ENCODE data around the gene RBMS3.

The RBMS3 gene

DNA sequence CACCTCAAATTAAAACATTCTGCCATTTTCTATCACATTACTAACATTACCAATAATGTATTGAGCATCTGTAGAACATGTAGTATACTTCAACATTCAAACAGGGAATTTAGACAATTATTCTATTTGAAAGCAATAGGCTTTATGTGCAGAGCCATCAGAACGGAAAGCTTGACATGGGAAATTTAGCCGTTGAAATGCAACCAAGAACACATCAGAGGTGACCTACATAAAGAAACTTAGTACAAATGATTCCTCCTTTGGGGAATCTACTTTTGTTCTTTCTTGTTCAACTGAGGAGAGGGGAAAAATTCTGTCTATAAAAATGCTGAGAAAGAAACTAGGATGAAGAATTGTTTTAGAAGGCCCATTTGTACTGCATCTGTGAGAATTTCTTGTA is 38.6 kb upstream of the RBMS3 start:
- ChIA-PET CTCF (no interaction called here), POLR2A (no interaction called here)
- Histone ChIP-seq H3K27ac (ENCODE audit: insufficient read depth in 1 of 2, low read depth in 1 of 2, low read length in 2 of 2, poor library complexity in 1 of 2, severe bottlenecking in 2 of 2) (no peak overlapping the region), H3K9me3 (ENCODE audit: control extremely low read depth in 1 of 5, control insufficient read depth in 4 of 5, insufficient read depth in 2 of 5, low read depth in 1 of 5, low read length in 4 of 5) (peaks cover 0 to 2% (median 0%) of the 10 kb centered on the region in 5 experiments), H3K36me3 (ENCODE audit: control insufficient read depth in 4 of 4, insufficient read depth in 4 of 4, low read length in 3 of 4) (no peaks in the 10 kb centered on the region), H3K4me1 (ENCODE audit: control extremely low read depth in 1 of 4, control insufficient read depth in 4 of 4, insufficient read depth in 4 of 4, low read length in 3 of 4) (peaks cover 0 to 5% (median 0%) of the 10 kb centered on the region in 4 experiments), H3K4me3 (ENCODE audit: control insufficient read depth in 1 of 7, extremely low read depth in 1 of 7, insufficient read depth in 4 of 7, low read depth in 2 of 7, low read length in 6 of 7) (no peak overlapping the region), H3K27me3 (replicated peaks in 2 of 5; ENCODE audit: control insufficient read depth in 4 of 5, insufficient read depth in 5 of 5, low read length in 4 of 5) (no peaks in the 10 kb centered on the region)
- DNase-seq = no peak
- WGBS (ENCODE audit: insufficient coverage) = 100% methylated on average over 2 of the region's 2 CpGs

DNA sequence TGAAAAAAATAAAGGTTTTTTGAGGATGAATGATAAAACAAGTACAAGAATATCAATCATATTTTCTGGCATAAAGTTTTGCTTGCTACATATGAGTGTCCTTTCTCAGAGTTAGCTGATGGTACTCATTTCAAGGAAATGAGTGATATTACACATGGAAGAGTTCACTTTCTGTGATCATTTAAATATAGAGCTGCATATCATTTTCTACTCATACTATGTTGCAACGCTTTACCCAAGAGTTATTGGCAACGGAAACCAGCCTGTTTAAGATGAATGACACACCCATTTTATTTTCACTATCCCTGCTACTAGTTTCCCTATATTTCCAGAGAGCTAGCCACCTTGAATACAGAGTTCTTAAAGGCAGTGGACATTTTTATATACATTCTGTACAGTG is 35.4 kb upstream of the RBMS3 start:
- ChIA-PET CTCF (no interaction called here), POLR2A (no interaction called here)
- no peaks in the 10 kb centered on the region for H3K27me3 ChIP-seq (replicated peaks in 2 of 5; ENCODE audit: control insufficient read depth in 4 of 5, insufficient read depth in 5 of 5, low read length in 4 of 5)
- 93% methylated on average over 2 of the region's 2 CpGs for WGBS (ENCODE audit: insufficient coverage)
- H3K4me3 ChIP-seq (ENCODE audit: control insufficient read depth in 1 of 7, extremely low read depth in 1 of 7, insufficient read depth in 4 of 7, low read depth in 2 of 7, low read length in 6 of 7) = no peak overlapping the region
- no peak overlapping the region for H3K27ac ChIP-seq (ENCODE audit: insufficient read depth in 1 of 2, low read depth in 1 of 2, low read length in 2 of 2, poor library complexity in 1 of 2, severe bottlenecking in 2 of 2)
- H3K9me3 ChIP-seq (ENCODE audit: control extremely low read depth in 1 of 5, control insufficient read depth in 4 of 5, insufficient read depth in 2 of 5, low read depth in 1 of 5, low read length in 4 of 5) = peaks cover 0 to 2% (median 0%) of the 10 kb centered on the region in 5 experiments
- no peaks in the 10 kb centered on the region for H3K4me1 ChIP-seq (ENCODE audit: control extremely low read depth in 1 of 4, control insufficient read depth in 4 of 4, insufficient read depth in 4 of 4, low read length in 3 of 4)
- no peak for DNase-seq
- no peaks in the 10 kb centered on the region for H3K36me3 ChIP-seq (ENCODE audit: control insufficient read depth in 4 of 4, insufficient read depth in 4 of 4, low read length in 3 of 4)

DNA sequence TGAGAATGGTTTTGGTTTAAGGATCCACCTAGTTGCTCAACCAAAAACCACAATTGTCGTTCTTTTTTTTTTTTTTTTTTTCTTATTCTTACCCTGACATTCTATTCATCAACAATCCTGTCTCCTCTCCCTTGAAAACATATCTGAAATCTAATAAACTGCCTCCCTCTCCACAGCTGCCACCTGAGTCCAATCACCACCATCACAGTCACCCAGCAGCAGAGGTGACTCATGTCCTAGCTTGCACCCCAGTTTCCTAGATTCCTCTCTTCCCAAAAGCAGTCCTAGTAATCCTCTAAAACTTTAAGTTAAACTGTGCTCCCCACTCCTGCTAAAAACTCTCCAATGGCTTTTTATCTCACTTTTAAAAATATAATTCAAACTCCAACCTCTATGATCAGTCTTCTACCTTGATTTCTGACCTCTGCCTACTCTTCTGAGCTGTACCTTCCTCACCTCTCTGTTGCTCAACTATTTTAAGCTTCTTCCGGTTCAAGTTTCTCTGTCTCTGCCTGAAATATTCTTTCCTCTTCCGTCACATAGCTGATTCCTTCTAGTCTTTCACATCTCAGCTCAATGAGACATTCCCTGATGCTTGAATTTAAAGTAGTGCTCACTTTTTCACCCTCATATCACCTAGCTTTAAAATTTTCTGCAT is 33.7 kb upstream of the RBMS3 start:
- H3K9me3 ChIP-seq (ENCODE audit: control extremely low read depth in 1 of 5, control insufficient read depth in 4 of 5, insufficient read depth in 2 of 5, low read depth in 1 of 5, low read length in 4 of 5) = no peaks in the 10 kb centered on the region
- H3K27ac ChIP-seq (ENCODE audit: insufficient read depth in 1 of 2, low read depth in 1 of 2, low read length in 2 of 2, poor library complexity in 1 of 2, severe bottlenecking in 2 of 2) = no peak overlapping the region
- H3K4me3 ChIP-seq (ENCODE audit: control insufficient read depth in 1 of 7, extremely low read depth in 1 of 7, insufficient read depth in 4 of 7, low read depth in 2 of 7, low read length in 6 of 7) = no peak overlapping the region
- DNase-seq = no peak
- no peaks in the 10 kb centered on the region for H3K4me1 ChIP-seq (ENCODE audit: control extremely low read depth in 1 of 4, control insufficient read depth in 4 of 4, insufficient read depth in 4 of 4, low read length in 3 of 4)
- ChIA-PET CTCF (no interaction called here), POLR2A (no interaction called here)
- H3K27me3 ChIP-seq (replicated peaks in 2 of 5; ENCODE audit: control insufficient read depth in 4 of 5, insufficient read depth in 5 of 5, low read length in 4 of 5) = no peaks in the 10 kb centered on the region
- no peaks in the 10 kb centered on the region for H3K36me3 ChIP-seq (ENCODE audit: control insufficient read depth in 4 of 4, insufficient read depth in 4 of 4, low read length in 3 of 4)
- 96% methylated on average over 2 of the region's 3 CpGs for WGBS (ENCODE audit: insufficient coverage)

DNA sequence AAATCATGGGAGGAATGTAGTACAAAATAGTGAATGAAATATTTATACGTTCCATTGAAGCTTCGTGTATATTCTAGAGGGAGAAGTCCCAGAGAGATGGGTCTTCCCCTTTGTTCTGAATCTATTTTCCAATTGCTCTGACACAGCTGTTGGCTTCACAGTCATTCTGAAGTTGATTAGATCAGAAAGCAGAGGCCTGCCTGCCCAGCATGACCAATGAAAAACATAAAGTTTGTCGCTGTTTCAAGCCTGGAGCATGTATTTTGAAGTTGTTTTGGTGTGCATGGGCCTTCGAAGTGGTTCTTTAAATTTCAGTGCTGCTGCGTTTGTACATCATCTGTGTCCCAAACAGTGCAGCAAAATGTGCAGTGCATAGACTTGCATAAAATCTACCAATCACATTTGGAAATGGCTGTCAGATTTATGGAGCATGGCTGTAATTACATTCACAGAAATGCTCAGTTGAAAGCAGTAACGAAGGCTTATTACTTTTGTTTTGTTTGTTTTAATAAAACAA is 31.0 kb upstream of the RBMS3 start:
- Histone ChIP-seq H3K4me1 (ENCODE audit: control extremely low read depth in 1 of 4, control insufficient read depth in 4 of 4, insufficient read depth in 4 of 4, low read length in 3 of 4) (no peaks in the 10 kb centered on the region), H3K4me3 (ENCODE audit: control insufficient read depth in 1 of 7, extremely low read depth in 1 of 7, insufficient read depth in 4 of 7, low read depth in 2 of 7, low read length in 6 of 7) (no peak overlapping the region), H3K9me3 (ENCODE audit: control extremely low read depth in 1 of 5, control insufficient read depth in 4 of 5, insufficient read depth in 2 of 5, low read depth in 1 of 5, low read length in 4 of 5) (no peaks in the 10 kb centered on the region), H3K27ac (ENCODE audit: insufficient read depth in 1 of 2, low read depth in 1 of 2, low read length in 2 of 2, poor library complexity in 1 of 2, severe bottlenecking in 2 of 2) (no peak overlapping the region), H3K36me3 (ENCODE audit: control insufficient read depth in 4 of 4, insufficient read depth in 4 of 4, low read length in 3 of 4) (no peaks in the 10 kb centered on the region), H3K27me3 (replicated peaks in 2 of 5; ENCODE audit: control insufficient read depth in 4 of 5, insufficient read depth in 5 of 5, low read length in 4 of 5) (no peaks in the 10 kb centered on the region)
- no peak for DNase-seq
- POLR2A ChIA-PET = no interaction called here
- CTCF ChIA-PET = no interaction called here
- 95% methylated on average over 4 of the region's 6 CpGs for WGBS (ENCODE audit: insufficient coverage)

DNA sequence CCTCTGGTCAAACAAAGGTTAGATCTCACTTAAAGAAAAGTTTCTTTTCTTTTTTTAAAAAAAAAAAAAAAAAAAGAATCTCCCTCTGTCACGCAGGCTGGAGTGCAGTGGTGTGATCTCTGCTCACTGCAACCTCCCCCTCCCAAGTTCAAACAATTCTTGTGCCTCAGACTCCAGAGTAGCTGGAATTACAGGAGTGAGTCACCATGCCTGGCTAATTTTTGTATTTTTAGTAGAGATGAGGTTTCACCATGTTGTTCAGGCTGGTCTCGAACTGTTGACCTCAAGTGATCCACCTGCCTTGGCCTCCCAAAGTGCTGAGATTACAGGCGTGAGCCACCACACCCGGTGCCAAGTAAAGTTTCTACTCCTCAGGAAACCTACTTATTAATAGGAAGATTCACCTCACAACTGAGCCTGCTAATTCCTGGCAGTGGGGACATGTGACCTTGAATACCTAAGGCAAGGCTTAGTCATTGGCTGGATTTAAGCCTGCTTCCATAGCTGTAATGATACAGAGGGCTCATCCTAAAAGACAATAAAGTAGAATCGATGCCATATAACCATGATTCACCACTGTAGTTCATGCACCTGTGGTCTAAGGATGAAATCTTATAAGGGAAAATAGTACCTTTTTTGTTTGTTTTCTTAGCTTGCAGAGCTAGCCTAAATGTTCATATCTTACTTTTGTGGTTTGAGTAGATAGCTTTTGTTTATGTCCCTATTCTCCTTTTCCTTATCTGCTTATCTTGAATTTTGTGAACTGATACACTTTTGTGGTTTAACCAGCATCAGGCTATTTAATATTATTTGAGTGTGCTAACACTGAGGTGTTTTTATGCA is 24.8 kb upstream of the RBMS3 start:
- Histone ChIP-seq H3K36me3 (ENCODE audit: control insufficient read depth in 4 of 4, insufficient read depth in 4 of 4, low read length in 3 of 4) (no peaks in the 10 kb centered on the region), H3K27ac (ENCODE audit: insufficient read depth in 1 of 2, low read depth in 1 of 2, low read length in 2 of 2, poor library complexity in 1 of 2, severe bottlenecking in 2 of 2) (no peak overlapping the region), H3K27me3 (replicated peaks in 2 of 5; ENCODE audit: control insufficient read depth in 4 of 5, insufficient read depth in 5 of 5, low read length in 4 of 5) (peaks cover 0 to 3% (median 0%) of the 10 kb centered on the region in 5 experiments), H3K9me3 (ENCODE audit: control extremely low read depth in 1 of 5, control insufficient read depth in 4 of 5, insufficient read depth in 2 of 5, low read depth in 1 of 5, low read length in 4 of 5) (no peaks in the 10 kb centered on the region), H3K4me3 (ENCODE audit: control insufficient read depth in 1 of 7, extremely low read depth in 1 of 7, insufficient read depth in 4 of 7, low read depth in 2 of 7, low read length in 6 of 7) (no peak overlapping the region), H3K4me1 (ENCODE audit: control extremely low read depth in 1 of 4, control insufficient read depth in 4 of 4, insufficient read depth in 4 of 4, low read length in 3 of 4) (no peaks in the 10 kb centered on the region)
- ChIA-PET CTCF (no interaction called here), POLR2A (no interaction called here)
- DNase-seq = no peak
- 96% methylated on average over 3 of the region's 5 CpGs for whole genome bisulfite sequencing (ENCODE audit: insufficient coverage)

DNA sequence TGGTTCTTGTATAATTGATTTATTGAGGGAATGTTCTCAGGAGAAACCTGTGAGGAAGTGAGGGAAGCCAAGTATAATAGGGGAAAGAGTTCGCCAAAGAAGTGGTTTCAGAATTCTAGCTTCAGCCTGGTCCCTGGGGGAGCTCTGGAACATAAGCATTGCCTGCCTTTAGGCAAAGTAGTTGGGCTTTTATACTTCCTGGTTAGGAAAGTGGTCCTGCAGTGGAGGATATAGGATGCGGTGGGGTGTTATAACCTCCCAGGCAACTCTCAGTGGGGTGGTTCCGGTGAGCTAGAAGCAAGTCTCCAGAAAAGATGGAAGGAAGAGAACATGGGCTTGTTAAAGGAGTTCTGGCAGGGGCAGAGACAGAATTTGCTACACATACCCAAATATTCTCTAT is 22.7 kb upstream of the RBMS3 start:
- H3K36me3 ChIP-seq (ENCODE audit: control insufficient read depth in 4 of 4, insufficient read depth in 4 of 4, low read length in 3 of 4) = no peaks in the 10 kb centered on the region
- DNase-seq = no peak
- ChIA-PET CTCF (no interaction called here), POLR2A (interaction anchor here (0.6 kb wide), 1 partner anchor 95 kb away, joined by 5 read pairs; no protein-coding TSS in a partner anchor)
- no peak overlapping the region for H3K27ac ChIP-seq (ENCODE audit: insufficient read depth in 1 of 2, low read depth in 1 of 2, low read length in 2 of 2, poor library complexity in 1 of 2, severe bottlenecking in 2 of 2)
- no peak overlapping the region for H3K4me3 ChIP-seq (ENCODE audit: control insufficient read depth in 1 of 7, extremely low read depth in 1 of 7, insufficient read depth in 4 of 7, low read depth in 2 of 7, low read length in 6 of 7)
- H3K27me3 ChIP-seq (replicated peaks in 2 of 5; ENCODE audit: control insufficient read depth in 4 of 5, insufficient read depth in 5 of 5, low read length in 4 of 5) = peaks cover 0 to 3% (median 0%) of the 10 kb centered on the region in 5 experiments
- WGBS (ENCODE audit: insufficient coverage) = 100% methylated on average over 2 of the region's 3 CpGs
- H3K9me3 ChIP-seq (ENCODE audit: control extremely low read depth in 1 of 5, control insufficient read depth in 4 of 5, insufficient read depth in 2 of 5, low read depth in 1 of 5, low read length in 4 of 5) = no peaks in the 10 kb centered on the region
- H3K4me1 ChIP-seq (ENCODE audit: control extremely low read depth in 1 of 4, control insufficient read depth in 4 of 4, insufficient read depth in 4 of 4, low read length in 3 of 4) = no peaks in the 10 kb centered on the region

DNA sequence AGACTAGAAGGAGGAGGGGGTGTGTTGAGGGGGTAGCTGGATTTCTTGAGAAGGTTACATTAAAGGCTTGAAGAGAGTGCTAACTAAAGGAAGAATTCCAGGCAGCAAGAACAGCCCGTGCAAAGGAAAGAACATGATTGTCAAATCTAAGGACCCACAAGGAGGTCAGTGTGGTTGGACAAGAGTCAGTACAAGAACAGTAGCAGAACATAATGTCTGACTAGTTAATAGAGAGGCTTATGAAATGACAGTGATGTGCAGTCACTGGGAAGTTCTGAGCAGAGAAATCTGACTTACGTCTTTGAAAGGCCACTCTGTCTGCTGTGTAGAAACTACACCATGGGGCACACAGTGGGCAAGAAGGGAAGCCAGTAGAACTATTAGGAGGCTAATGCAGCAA is 19.8 kb upstream of the RBMS3 start:
- DNase-seq = no peak
- Histone ChIP-seq H3K4me3 (ENCODE audit: control insufficient read depth in 1 of 7, extremely low read depth in 1 of 7, insufficient read depth in 4 of 7, low read depth in 2 of 7, low read length in 6 of 7) (no peak overlapping the region), H3K27ac (ENCODE audit: insufficient read depth in 1 of 2, low read depth in 1 of 2, low read length in 2 of 2, poor library complexity in 1 of 2, severe bottlenecking in 2 of 2) (no peak overlapping the region), H3K36me3 (ENCODE audit: control insufficient read depth in 4 of 4, insufficient read depth in 4 of 4, low read length in 3 of 4) (no peaks in the 10 kb centered on the region), H3K4me1 (ENCODE audit: control extremely low read depth in 1 of 4, control insufficient read depth in 4 of 4, insufficient read depth in 4 of 4, low read length in 3 of 4) (no peaks in the 10 kb centered on the region), H3K27me3 (replicated peaks in 2 of 5; ENCODE audit: control insufficient read depth in 4 of 5, insufficient read depth in 5 of 5, low read length in 4 of 5) (peaks cover 0 to 3% (median 0%) of the 10 kb centered on the region in 5 experiments), H3K9me3 (ENCODE audit: control extremely low read depth in 1 of 5, control insufficient read depth in 4 of 5, insufficient read depth in 2 of 5, low read depth in 1 of 5, low read length in 4 of 5) (no peaks in the 10 kb centered on the region)
- ChIA-PET POLR2A (no interaction called here), CTCF (no interaction called here)
- WGBS (ENCODE audit: insufficient coverage) = 100% methylated on average over 2 of the region's 2 CpGs
